Measurements from ENCODE around the gene NCKAP5. TPM values are rescaled to one million over a fixed set of nuclear protein-coding genes. Genes with fewer than 3 reads are reported as not detected.

The NCKAP5 gene
- total RNA-seq, 4 donors from 2014 or later: 0.03 to 0.55 (median 0.33) TPM

- TF ChIP-seq CTCF (IDR thresholded peaks at IDR 0.05 in 4 of 5, conservative IDR thresholded peaks at IDR 0.05 in 1 of 5): no peak
- no peak for TF ChIP-seq POLR2A (IDR thresholded peaks at IDR 0.05)
- H3K27ac ChIP-seq: no peak overlapping the region
- no peak for ATAC-seq
Measured at GRCh38 chr2:133341575-133341974, 226.7 kb downstream of the NCKAP5 start.

GRCh38 chr2:133338224-133338623, 230.0 kb downstream of the NCKAP5 start:
- no peak overlapping the region for H3K4me3 ChIP-seq
- intact Hi-C loops (cut with DNase I; ENCODE audit: low total_unique reads) (no loop called here), in situ Hi-C loops (cut with MboI; ENCODE audit: low sequenced_read_pairs in 4 of 4) (no loop called here)
- no peaks in the 10 kb centered on the region for H3K27me3 ChIP-seq
- DNase-seq (no peak), ATAC-seq (no peak)
- no peak for TF ChIP-seq CTCF (IDR thresholded peaks at IDR 0.05 in 4 of 5, conservative IDR thresholded peaks at IDR 0.05 in 1 of 5)
- no peak for TF ChIP-seq POLR2A (IDR thresholded peaks at IDR 0.05)
- H3K27ac ChIP-seq: no peak overlapping the region
- H3K36me3 ChIP-seq: no peaks in the 10 kb centered on the region
- no peaks in the 10 kb centered on the region for H3K4me1 ChIP-seq
- no peaks in the 10 kb centered on the region for H3K9me3 ChIP-seq

More at GRCh38 chr2:133341575-133341974, 226.7 kb downstream of the NCKAP5 start:
- Histone ChIP-seq H3K4me3 (no peak overlapping the region), H3K4me1 (no peaks in the 10 kb centered on the region), H3K9me3 (no peaks in the 10 kb centered on the region), H3K36me3 (no peaks in the 10 kb centered on the region), H3K27me3 (no peaks in the 10 kb centered on the region)
- DNase-seq: no peak
- intact Hi-C loops (cut with DNase I; ENCODE audit: low total_unique reads): no loop called here
- in situ Hi-C loops (cut with MboI; ENCODE audit: low sequenced_read_pairs in 4 of 4): no loop called here

- no peaks in the 10 kb centered on the region for H3K27me3 ChIP-seq
- DNase-seq (no peak), ATAC-seq (no peak)
- no peaks in the 10 kb centered on the region for H3K9me3 ChIP-seq
- H3K4me1 ChIP-seq: no peaks in the 10 kb centered on the region
- in situ Hi-C loops (cut with MboI; ENCODE audit: low sequenced_read_pairs in 4 of 4): no loop called here
- intact Hi-C loops (cut with DNase I; ENCODE audit: low total_unique reads): no loop called here
- TF ChIP-seq CTCF (IDR thresholded peaks at IDR 0.05 in 4 of 5, conservative IDR thresholded peaks at IDR 0.05 in 1 of 5) (no peak), POLR2A (IDR thresholded peaks at IDR 0.05) (no peak)
- H3K27ac ChIP-seq: no peak overlapping the region
- H3K4me3 ChIP-seq: no peak overlapping the region
- no peaks in the 10 kb centered on the region for H3K36me3 ChIP-seq
Measured at GRCh38 chr2:133334923-133335322, 233.3 kb downstream of the NCKAP5 start.

GRCh38 chr2:133333181-133333580, 235.1 kb downstream of the NCKAP5 start:
- Histone ChIP-seq H3K36me3 (no peaks in the 10 kb centered on the region), H3K27ac (no peak overlapping the region), H3K4me1 (no peaks in the 10 kb centered on the region), H3K4me3 (no peak overlapping the region), H3K27me3 (no peaks in the 10 kb centered on the region), H3K9me3 (no peaks in the 10 kb centered on the region)
- DNase-seq (no peak), ATAC-seq (no peak)
- intact Hi-C loops (cut with DNase I; ENCODE audit: low total_unique reads): no loop called here
- no peak for TF ChIP-seq POLR2A (IDR thresholded peaks at IDR 0.05)
- no peak for TF ChIP-seq CTCF (IDR thresholded peaks at IDR 0.05 in 4 of 5, conservative IDR thresholded peaks at IDR 0.05 in 1 of 5)
- in situ Hi-C loops (cut with MboI; ENCODE audit: low sequenced_read_pairs in 4 of 4): no loop called here

- in situ Hi-C loops (cut with MboI; ENCODE audit: low sequenced_read_pairs in 4 of 4) (no loop called here), intact Hi-C loops (cut with DNase I; ENCODE audit: low total_unique reads) (no loop called here)
- no peak for DNase-seq
- Histone ChIP-seq H3K27ac (no peak overlapping the region), H3K4me1 (no peaks in the 10 kb centered on the region), H3K9me3 (no peaks in the 10 kb centered on the region), H3K36me3 (no peaks in the 10 kb centered on the region), H3K27me3 (no peaks in the 10 kb centered on the region), H3K4me3 (no peak overlapping the region)
- no peak for TF ChIP-seq POLR2A (IDR thresholded peaks at IDR 0.05)
- TF ChIP-seq CTCF (IDR thresholded peaks at IDR 0.05 in 4 of 5, conservative IDR thresholded peaks at IDR 0.05 in 1 of 5): no peak
- no peak for ATAC-seq
Measured at GRCh38 chr2:133331436-133331835, 236.8 kb downstream of the NCKAP5 start.
